Thyroid gland (tissue), 4 donors: ENCODE data around the gene BUD13.

Source experiments
- CTCF ChIP-seq, 6 experiments: fragments of 200-600 bp in 3 of 6; fragments of 450-650 bp in 3 of 6; sonication (generic) in 3 of 6; IDR thresholded peaks; one replicate each; pipeline ENCODE4 v1.5.1; 2016 to 2019; ENCODE audit warnings: antibody characterized with exemption in 6 of 6, mild to moderate bottlenecking in 2 of 6, inconsistent platforms in 1 of 6, moderate library complexity in 1 of 6
- POLR2A ChIP-seq, 2 donors: fragments of 450-650 bp; IDR thresholded peaks; one replicate each; pipeline ENCODE4 v1.6.1; 2017; ENCODE audit warnings: antibody characterized with exemption in 2 of 2, mild to moderate bottlenecking in 2 of 2, moderate library complexity in 1 of 2

- no peak for TF ChIP-seq CTCF (IDR thresholded peaks at IDR 0.05)
- TF ChIP-seq POLR2A (IDR thresholded peaks at IDR 0.05): no peak
Measured at GRCh38 chr11:116701297-116701801, 71.4 kb downstream of the BUD13 start.
